IMR-90 (cell line): ENCODE data around the gene EYS.

Experiments
- BHLHE40 ChIP-seq: fragments of 150-350 bp; IDR thresholded peaks from 2 replicates; pipeline ENCODE4 v1.6.1; 2016; ENCODE audit warnings: mild to moderate bottlenecking, low read depth, low read length
- POLR2A ChIP-seq: IDR thresholded peaks from 2 replicates; pipeline ENCODE4 v1.6.1; 2012; ENCODE audit warnings: mild to moderate bottlenecking, low read depth, low read length
- RAD21 ChIP-seq: IDR thresholded peaks from 2 replicates; pipeline ENCODE4 v1.6.1; 2012; ENCODE audit warnings: low read length, improper control_type of control experiment
- TF ChIP-seq, protein P1 (sequence below): conservative IDR thresholded peaks from 2 replicates; pipeline ENCODE4 v1.5.1; 2012; ENCODE audit warnings: mild to moderate bottlenecking, low read depth, low read length, improper control_type of control experiment

DNA sequence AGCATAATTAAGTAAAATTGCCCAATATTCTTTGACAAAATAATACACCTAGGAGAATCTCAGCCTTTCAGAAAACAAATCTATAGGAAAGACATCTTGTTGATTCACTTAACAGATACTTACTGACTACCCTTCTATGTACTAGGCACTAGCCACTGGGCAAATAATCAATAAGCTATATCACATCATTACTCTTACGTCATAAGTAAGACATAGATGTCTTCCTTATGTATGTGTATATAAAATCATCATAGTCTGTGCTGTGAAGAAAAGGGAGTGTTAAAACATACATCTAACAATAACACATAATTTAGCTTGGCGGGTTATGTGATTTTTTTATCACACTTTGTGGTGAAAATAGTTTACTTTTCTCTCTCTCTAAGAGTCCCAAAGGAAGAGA is 733.9 kb downstream of the EYS start:
- TF ChIP-seq RAD21 (no peak), POLR2A (no peak), BHLHE40 (no peak)
- TF ChIP-seq, protein P1, sequence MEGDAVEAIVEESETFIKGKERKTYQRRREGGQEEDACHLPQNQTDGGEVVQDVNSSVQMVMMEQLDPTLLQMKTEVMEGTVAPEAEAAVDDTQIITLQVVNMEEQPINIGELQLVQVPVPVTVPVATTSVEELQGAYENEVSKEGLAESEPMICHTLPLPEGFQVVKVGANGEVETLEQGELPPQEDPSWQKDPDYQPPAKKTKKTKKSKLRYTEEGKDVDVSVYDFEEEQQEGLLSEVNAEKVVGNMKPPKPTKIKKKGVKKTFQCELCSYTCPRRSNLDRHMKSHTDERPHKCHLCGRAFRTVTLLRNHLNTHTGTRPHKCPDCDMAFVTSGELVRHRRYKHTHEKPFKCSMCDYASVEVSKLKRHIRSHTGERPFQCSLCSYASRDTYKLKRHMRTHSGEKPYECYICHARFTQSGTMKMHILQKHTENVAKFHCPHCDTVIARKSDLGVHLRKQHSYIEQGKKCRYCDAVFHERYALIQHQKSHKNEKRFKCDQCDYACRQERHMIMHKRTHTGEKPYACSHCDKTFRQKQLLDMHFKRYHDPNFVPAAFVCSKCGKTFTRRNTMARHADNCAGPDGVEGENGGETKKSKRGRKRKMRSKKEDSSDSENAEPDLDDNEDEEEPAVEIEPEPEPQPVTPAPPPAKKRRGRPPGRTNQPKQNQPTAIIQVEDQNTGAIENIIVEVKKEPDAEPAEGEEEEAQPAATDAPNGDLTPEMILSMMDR: no peak
